GM12878 (cell line): ENCODE measurements around the gene GPER1. TPM values are rescaled to one million over a fixed set of nuclear protein-coding genes. Genes with fewer than 3 reads are reported as not detected.

Experiments used
- ATAC-seq: fragments of 200-7000 bp; cut with Tn5 transposase; 3 replicates; pipeline ENCODE4 v1.9.1; 2020; ENCODE audit warnings: mild to moderate bottlenecking, moderate library complexity
- BruUV-seq: library from RNA; stranded (reverse); fragments of 400-500 nt; replicated peaks from 2 replicates; lab custom pipeline; 2021; lab: Mats Ljungman, UMichigan
- CTCF ChIA-PET: fragments of 300-600 bp; sonication (Branson Sonifier 250); formaldehyde crosslinking; extraction: SDS; loops from one replicate; lab custom pipeline; 2021; ENCODE audit warnings: inconsistent platforms; lab: Yijun Ruan, JAX
- POLR2A ChIA-PET: fragments of 350-600 bp; formaldehyde crosslinking; extraction: SDS; loops from one replicate; lab custom pipeline; 2021; ENCODE audit warnings: inconsistent platforms; lab: Charles Lee
- RAD21 ChIA-PET: fragments of 300-600 bp; sonication (Branson Sonifier 250); formaldehyde crosslinking; loops from one replicate; lab custom pipeline; 2023; ENCODE audit warnings: antibody characterized with exemption; ENCODE audit not compliant: unreplicated experiment; lab: Charles Lee
- SMC1A ChIA-PET: fragments of 300-600 bp; sonication (Branson Sonifier 250); formaldehyde crosslinking; loops from one replicate; lab custom pipeline; 2023; ENCODE audit not compliant: unreplicated experiment, uncharacterized antibody; lab: Charles Lee
- DNase-seq: peaks from one replicate; pipeline ENCODE4 v3.0.0-alpha.2; 2011; ENCODE audit warnings: low read depth, low spot score
- FAIRE-seq: peaks from 3 replicates; lab custom pipeline; 2011; peaks lifted over from hg19 to GRCh38; lab: Jason Lieb, UNC
- H2AFZ ChIP-seq: 2 replicates; pipeline ENCODE4 v1.6.0; 2011; ENCODE audit warnings: low read depth, low read length, control low read depth; ENCODE audit not compliant: control insufficient read depth
- H3K27ac ChIP-seq: 2 replicates; pipeline ENCODE4 v1.5.1; 2011; ENCODE audit warnings: control low read depth; ENCODE audit not compliant: control insufficient read depth, insufficient read depth
- H3K27me3 ChIP-seq, 2 experiments: replicated peaks in 1 of 2; 2 replicates each; pipeline versions ENCODE4 v1.6.0 to v1.6.1; 2011; ENCODE audit warnings: low read length in 1 of 2; ENCODE audit not compliant: control insufficient read depth in 2 of 2, insufficient read depth in 2 of 2
- H3K36me3 ChIP-seq, 2 experiments: 2 replicates each; pipeline ENCODE4 v1.5.1; 2011; ENCODE audit warnings: low read length in 1 of 2; ENCODE audit not compliant: control insufficient read depth in 2 of 2, insufficient read depth in 2 of 2
- H3K4me1 ChIP-seq: 2 replicates; pipeline ENCODE4 v1.6.1; 2011; ENCODE audit warnings: mild to moderate bottlenecking, low read length, moderate library complexity, mixed read lengths; ENCODE audit not compliant: control insufficient read depth, insufficient read depth
- H3K4me2 ChIP-seq: 2 replicates; pipeline ENCODE4 v1.6.0; 2011; ENCODE audit warnings: control low read depth; ENCODE audit not compliant: control insufficient read depth, insufficient read depth
- H3K4me3 ChIP-seq: fragments of 200-600 bp; sonication (generic); 2 replicates; pipeline ENCODE4 v1.5.1; 2016
- H3K79me2 ChIP-seq: 2 replicates; pipeline ENCODE4 v1.6.0; 2011; ENCODE audit warnings: low read length; ENCODE audit not compliant: control insufficient read depth, insufficient read depth
- H3K9ac ChIP-seq: 2 replicates; pipeline ENCODE4 v1.8.0; 2011; ENCODE audit warnings: low read length, control low read depth, mixed read lengths; ENCODE audit not compliant: control insufficient read depth, insufficient read depth
- H3K9me3 ChIP-seq: replicated peaks from 3 replicates; pipeline ENCODE4 v1.5.1; 2011; ENCODE audit warnings: mild to moderate bottlenecking, low read length; ENCODE audit not compliant: control insufficient read depth, insufficient read depth
- H4K20me1 ChIP-seq: 2 replicates; pipeline ENCODE4 v1.6.0; 2011; ENCODE audit not compliant: control insufficient read depth, insufficient read depth
- CREM ChIP-seq: IDR thresholded peaks from 2 replicates; pipeline ENCODE4 v1.6.1; 2014; ENCODE audit warnings: antibody characterized with exemption, low read depth
- E2F4 ChIP-seq: IDR thresholded peaks from 2 replicates; pipeline ENCODE4 v1.6.1; 2012; ENCODE audit warnings: low read depth, low read length, improper control_type of control experiment
- ELK1 ChIP-seq: IDR thresholded peaks from 2 replicates; pipeline ENCODE4 v1.6.1; 2012; ENCODE audit warnings: low read depth, low read length, improper control_type of control experiment
- RAD51 ChIP-seq: fragments of 450-650 bp; IDR thresholded peaks from 2 replicates; pipeline ENCODE4 v1.6.1; 2016; ENCODE audit warnings: moderate library complexity, mild to moderate bottlenecking, inconsistent platforms
- RBBP5 ChIP-seq: fragments of 200-600 bp; sonication (generic); conservative IDR thresholded peaks from 2 replicates; pipeline ENCODE4 v1.6.1; 2016
- TARDBP ChIP-seq: IDR thresholded peaks from 2 replicates; pipeline ENCODE4 v1.6.1; 2016; ENCODE audit warnings: borderline replicate concordance
- ZBTB11 ChIP-seq: fragments of 450-650 bp; formaldehyde crosslinking; IDR thresholded peaks from 2 replicates; pipeline ENCODE4 v1.5.0; 2022; ENCODE audit warnings: mild to moderate bottlenecking, missing genetic modification characterization
- WGBS: methylation state at CpG from one replicate; pipeline ENCODE4 v1.1.6; 2016; ENCODE audit warnings: low lambda C conversion rate; ENCODE audit not compliant: insufficient replicate concordance, insufficient coverage; ENCODE audit errors: missing lambda C conversion rate; 5-methylcytosine and 5-hydroxymethylcytosine counted together
- in situ Hi-C: fragments of 300-500 bp; cut with MboI; formaldehyde crosslinking; loops from 9 replicates; pipeline ENCODE4 v1.14.3; 2018; ENCODE audit warnings: mixed read lengths
- intact Hi-C: fragments of 100-400 bp; cut with micrococcal nuclease; formaldehyde crosslinking; loops from one replicate; pipeline ENCODE4 v1.14.2; 2022; ENCODE audit not compliant: unreplicated experiment
- polyA plus RNA-seq, 11 experiments: library from polyadenylated mRNA; depleted of rRNA in 4 of 11; unstranded in 6 of 11; stranded (reverse) in 5 of 11; fragments of >200 nt; fragmentation: Nextera tagmentation in 4 of 11; fragmentation: Illumina TruSeq in 1 of 11; extraction: Ambion mirVana in 4 of 11; extraction: Trizol in 1 of 11; gene quantifications; 1 replicate in 1 of 11; 2 replicates in 10 of 11; pipeline versions ENCODE4 v1.2.1 to v1.2.3, GENCODE V29; 2011 to 2016; ENCODE audit warnings: inconsistent platforms in 2 of 11, missing spikeins in 2 of 11, low read depth in 1 of 11
- total RNA-seq, 4 experiments: library from RNA; depleted of rRNA in 3 of 4; stranded (reverse); fragments of >200 nt in 3 of 4; fragmentation: Illumina TruSeq in 1 of 4; extraction: Trizol in 1 of 4; gene quantifications; 2 replicates each; pipeline versions ENCODE4 v1.2.1 to v1.2.3, GENCODE V29; 2013 to 2021

GPER1 gene
- total and polyA plus RNA-seq, 10 of the 15 experiments (the other 5 are each of a cell fraction or from before 2014, with no cell fraction given), result 0.03 to 6.5 (median 2.6) TPM

GRCh38 chr7:1117321-1117928, 29.5 kb downstream of the GPER1 start:
- no peak for ATAC-seq
- no peaks in the 10 kb centered on the region for H3K9me3 ChIP-seq
- in situ Hi-C loops (no loop called here), intact Hi-C loops (no loop called here)
- H3K4me2 ChIP-seq, result no peak overlapping the region
- no peak overlapping the region for H2AFZ ChIP-seq
- H3K27ac ChIP-seq, result no peak overlapping the region
- ChIA-PET SMC1A (interaction anchor here (0.6 to 0.9 kb wide), 2 partner anchors 14 to 124 kb away, joined by 3 read pairs; no protein-coding TSS in a partner anchor), RAD21 (no interaction called here), CTCF (no interaction called here), POLR2A (no interaction called here)
- DNase-seq, result no peak
- BruUV-seq, result no TSS peak
- 94% methylated on average over 37 of the region's 38 CpGs for WGBS
- TF ChIP-seq ELK1 (no peak), CREM (0 out of 2 replicates have a peak, but pooled peaks have one; percentile 13)
- no peak overlapping the region for H3K4me3 ChIP-seq
- peaks cover 0 to 1% of the 10 kb centered on the region in 2 experiments; a peak in 2 of 4 replicates for H3K36me3 ChIP-seq
- no peaks in the 10 kb centered on the region for H3K27me3 ChIP-seq
- no peaks in the 10 kb centered on the region for H3K79me2 ChIP-seq
- 0 out of 2 replicates have a peak, but pooled peaks cover under 1% of the 10 kb centered on the region for H3K4me1 ChIP-seq
- H4K20me1 ChIP-seq, result no peaks in the 10 kb centered on the region
- H3K9ac ChIP-seq, result no peak overlapping the region
- no peak for FAIRE-seq

GRCh38 chr7:1119201-1119600, 31.3 kb downstream of the GPER1 start:
- H3K4me1 ChIP-seq, result 0 out of 2 replicates have a peak, but pooled peaks cover 3% of the 10 kb centered on the region
- H3K27me3 ChIP-seq, result no peaks in the 10 kb centered on the region
- ChIA-PET SMC1A (interaction anchor here (1.0 kb wide), 1 partner anchor 19 kb away, joined by 3 read pairs; a partner anchor contains a TSS), CTCF (interaction anchor here (0.5 kb wide), 1 partner anchor 208 kb away, joined by 4 read pairs; no protein-coding TSS in a partner anchor), RAD21 (interaction anchor here (0.7 to 0.8 kb wide), 2 partner anchors 15 to 127 kb away, joined by 3 read pairs; no protein-coding TSS in a partner anchor), POLR2A (interaction anchor here (0.6 kb wide), 1 partner anchor 67 kb away, joined by 4 read pairs; no protein-coding TSS in a partner anchor)
- in situ Hi-C loops, result no loop called here
- DNase-seq (no peak), ATAC-seq (no peak), FAIRE-seq (no peak)
- no peaks in the 10 kb centered on the region for H4K20me1 ChIP-seq
- peaks cover 0 to 3% of the 10 kb centered on the region in 2 experiments; a peak in 2 of 4 replicates for H3K36me3 ChIP-seq
- no TSS peak for BruUV-seq
- no peak overlapping the region for H2AFZ ChIP-seq
- intact Hi-C loops, result no loop called here
- no peak overlapping the region for H3K4me2 ChIP-seq
- no peaks in the 10 kb centered on the region for H3K9me3 ChIP-seq
- no peaks in the 10 kb centered on the region for H3K79me2 ChIP-seq
- TF ChIP-seq RBBP5, result no peak
- TF ChIP-seq TARDBP, result no peak
- no peak for TF ChIP-seq ZBTB11 (CRISPR knock-in tag)
- no peak for TF ChIP-seq RAD51
- no peak for TF ChIP-seq E2F4
- H3K9ac ChIP-seq, result no peak overlapping the region
- WGBS, result 92% methylated on average over 5 of the region's 5 CpGs
- no peak overlapping the region for H3K4me3 ChIP-seq
- H3K27ac ChIP-seq, result no peak overlapping the region
